GM23338 (cell line): ENCODE results near the gene BACE2. TPM values are rescaled to one million over a fixed set of nuclear protein-coding genes. Genes with fewer than 3 reads are reported as not detected.
A peak's percentile ranks its signal among the peaks of the same experiment; 100 is the strongest.

Source experiments
- ATAC-seq: fragments of 200-7000 bp; cut with Tn5 transposase; 3 replicates; pipeline ENCODE4 v1.9.1; 2020
- DNase-seq: peaks from one replicate; pipeline ENCODE4 v3.0.0-alpha.2; 2015; ENCODE audit warnings: low spot score
- H2AFZ ChIP-seq: fragments of 200-600 bp; sonication (generic); 2 replicates; pipeline ENCODE4 v1.8.0; 2016; ENCODE audit warnings: antibody characterized with exemption, mild to moderate bottlenecking, moderate library complexity
- H3F3A ChIP-seq: fragments of 200-600 bp; sonication (generic); replicated peaks from 2 replicates; pipeline ENCODE4 v1.8.0; 2017; ENCODE audit warnings: antibody characterized with exemption, mixed run types, low read depth
- H3K27ac ChIP-seq: fragments of 200-600 bp; sonication (generic); 2 replicates; pipeline ENCODE4 v1.6.1; 2016; ENCODE audit warnings: low read depth
- H3K27me3 ChIP-seq: fragments of 200-600 bp; sonication (generic); 2 replicates; pipeline ENCODE4 v1.8.0; 2016; ENCODE audit warnings: mild to moderate bottlenecking, mixed run types, moderate library complexity; ENCODE audit not compliant: insufficient read depth
- H3K36me3 ChIP-seq: fragments of 200-600 bp; sonication (generic); 2 replicates; pipeline ENCODE4 v1.8.0; 2016; ENCODE audit warnings: mild to moderate bottlenecking; ENCODE audit not compliant: insufficient read depth
- H3K4me1 ChIP-seq: fragments of 200-600 bp; sonication (generic); 2 replicates; pipeline ENCODE4 v1.8.0; 2016; ENCODE audit warnings: mild to moderate bottlenecking, moderate library complexity; ENCODE audit not compliant: insufficient read depth
- H3K4me2 ChIP-seq: fragments of 200-600 bp; sonication (generic); 2 replicates; pipeline ENCODE4 v1.7.1; 2017; ENCODE audit warnings: mixed run types
- H3K4me3 ChIP-seq: fragments of 200-600 bp; sonication (generic); 2 replicates; pipeline ENCODE4 v1.6.1; 2016; ENCODE audit warnings: mixed run types
- H3K79me2 ChIP-seq: fragments of 200-600 bp; sonication (generic); replicated peaks from 2 replicates; pipeline ENCODE4 v1.8.0; 2017; ENCODE audit warnings: mild to moderate bottlenecking; ENCODE audit not compliant: insufficient read depth
- H3K9me2 ChIP-seq: fragments of 200-600 bp; sonication (generic); 2 replicates; pipeline ENCODE4 v1.8.0; 2017; ENCODE audit not compliant: insufficient read depth
- H4K20me1 ChIP-seq: fragments of 200-600 bp; sonication (generic); replicated peaks from 2 replicates; pipeline ENCODE4 v1.8.0; 2017; ENCODE audit warnings: mild to moderate bottlenecking; ENCODE audit not compliant: insufficient read depth
- H3K27ac Mint-ChIP-seq: 2 replicates; pipeline ENCODE4 v1.8.0; 2020; ENCODE audit warnings: inconsistent platforms, mild to moderate bottlenecking, moderate library complexity, mixed read lengths
- H3K27me3 Mint-ChIP-seq: 3 replicates; pipeline ENCODE4 v1.8.0; 2022; ENCODE audit warnings: low read depth, mild to moderate bottlenecking, moderate library complexity, mixed read lengths, inconsistent platforms; ENCODE audit not compliant: insufficient read depth, poor library complexity
- H3K36me3 Mint-ChIP-seq: 3 replicates; pipeline ENCODE4 v1.8.0; 2021; ENCODE audit warnings: low read depth, mild to moderate bottlenecking, inconsistent platforms, moderate library complexity, mixed read lengths
- H3K4me1 Mint-ChIP-seq: 3 replicates; pipeline ENCODE4 v1.8.0; 2020; ENCODE audit warnings: mild to moderate bottlenecking, inconsistent platforms, mixed read lengths
- H3K4me3 Mint-ChIP-seq: 3 replicates; pipeline ENCODE4 v1.8.0; 2021; ENCODE audit warnings: moderate library complexity, mild to moderate bottlenecking, inconsistent platforms, mixed read lengths
- H3K9me3 Mint-ChIP-seq: 3 replicates; pipeline ENCODE4 v1.8.0; 2020; ENCODE audit warnings: moderate library complexity, mild to moderate bottlenecking, inconsistent platforms, mixed read lengths
- POLR2AphosphoS5 ChIP-seq: IDR thresholded peaks from 2 replicates; pipeline ENCODE4 v1.6.1; 2016; ENCODE audit warnings: antibody characterized with exemption, low read depth
- STAT1 ChIP-seq: IDR thresholded peaks from one replicate; pipeline ENCODE4 v1.6.1; 2016; ENCODE audit warnings: antibody characterized with exemption; ENCODE audit not compliant: unreplicated experiment
- ZNF114 ChIP-seq: fragments of 250-450 bp; sonication (Bioruptor Pico); IDR thresholded peaks from 2 replicates; pipeline ENCODE4 v1.5.0; 2020; ENCODE audit warnings: mild to moderate bottlenecking, moderate library complexity
- ZNF331 ChIP-seq: fragments of 250-450 bp; sonication (Bioruptor Pico); IDR thresholded peaks from 2 replicates; pipeline ENCODE4 v1.5.0; 2020; ENCODE audit warnings: low read depth, mild to moderate bottlenecking, moderate library complexity
- polyA plus RNA-seq: library from polyadenylated mRNA; unstranded; fragments of >200 nt; fragmentation: Nextera tagmentation; extraction: Ambion mirVana; gene quantifications from 2 replicates; pipeline ENCODE4 v1.2.1, GENCODE V29; 2016
- total RNA-seq: library from RNA; depleted of rRNA; stranded (reverse); fragments of >200 nt; shearing (Covaris generic); gene quantifications from 2 replicates; pipeline ENCODE4 v1.2.3, GENCODE V29; 2014
- TF ChIP-seq, protein P1 (sequence below): fragments of 250-450 bp; sonication (Bioruptor Pico); IDR thresholded peaks from 2 replicates; pipeline ENCODE4 v1.5.0; 2020; ENCODE audit warnings: mild to moderate bottlenecking, moderate library complexity
- TF ChIP-seq, protein P2 (sequence below): IDR thresholded peaks from 2 replicates; pipeline ENCODE4 v1.6.1; 2016; ENCODE audit warnings: antibody characterized with exemption

The BACE2 gene
- total and polyA plus RNA-seq, 2 experiments from 2014 or later = 3.5 to 6.8 TPM

DNA sequence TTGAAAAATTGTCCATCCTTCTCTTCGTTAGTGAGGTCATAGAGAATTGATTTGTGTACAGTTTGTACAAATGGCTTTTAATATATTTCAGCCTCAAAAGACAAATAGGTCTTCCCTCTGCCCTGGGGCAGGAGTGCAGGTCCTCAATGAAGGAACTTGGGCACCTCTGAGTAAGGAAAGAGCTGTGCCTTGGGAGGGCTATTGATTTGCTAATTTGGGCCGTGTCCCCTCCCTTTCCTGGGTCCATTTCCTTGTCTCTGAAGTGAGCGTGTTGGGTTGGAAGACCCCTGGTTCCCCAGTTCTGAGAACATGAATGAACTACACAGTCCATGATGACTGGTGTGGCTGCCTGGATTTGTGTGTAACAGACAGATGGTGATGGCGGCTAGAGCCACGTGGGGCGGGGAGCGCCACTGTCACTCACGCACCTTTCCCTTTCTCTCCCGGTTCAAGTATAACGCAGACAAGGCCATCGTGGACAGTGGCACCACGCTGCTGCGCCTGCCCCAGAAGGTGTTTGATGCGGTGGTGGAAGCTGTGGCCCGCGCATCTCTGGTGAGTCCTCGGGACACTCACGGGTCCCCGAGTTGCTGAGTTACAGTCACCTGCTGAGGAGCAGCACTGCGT is 77.7 kb downstream of the BACE2 start (continued):
- TF ChIP-seq ZNF331 (CRISPR knock-in tag) = no peak

DNA sequence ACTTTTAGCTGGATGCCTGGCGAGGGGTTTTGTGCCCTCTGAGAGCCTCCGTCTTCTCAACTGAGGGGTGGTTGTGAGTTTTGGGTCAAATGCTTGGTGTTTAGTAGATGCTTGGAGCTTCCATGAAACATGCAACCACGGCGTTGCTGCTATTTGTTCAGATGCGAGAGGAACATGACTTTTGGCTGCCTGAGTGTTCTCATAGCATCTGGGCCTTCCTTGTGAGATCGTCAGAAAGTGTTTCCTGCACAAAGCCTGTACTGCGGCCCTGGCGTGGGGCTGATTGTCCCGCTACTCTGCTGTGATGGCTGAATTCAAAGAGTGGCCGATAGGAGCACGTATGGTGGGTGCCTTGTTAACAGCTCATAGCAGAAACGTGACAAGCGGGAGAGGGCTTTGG is 78.8 kb downstream of the BACE2 start:
- Histone ChIP-seq H4K20me1 (no peaks in the 10 kb centered on the region; the same call in 1 of the 2 replicates), H2AFZ (no peak overlapping the region), H3K27me3 (no peaks in the 10 kb centered on the region), H3K27ac (no peak overlapping the region), H3K79me2 (no peaks in the 10 kb centered on the region), H3K4me3 (no peak overlapping the region), H3K4me1 (peaks cover 6% of the 10 kb centered on the region; the same call in 1 of the 2 replicates), H3F3A (no peaks in the 10 kb centered on the region), H3K9me2 (no peaks in the 10 kb centered on the region), H3K4me2 (no peak overlapping the region), H3K36me3 (0 out of 2 replicates have a peak, but pooled peaks cover 3% of the 10 kb centered on the region)
- ATAC-seq (no peak), DNase-seq (no peak)
- Mint-ChIP-seq H3K9me3 (peaks cover under 1% of the 10 kb centered on the region; the same call in 2 of the 3 replicates), H3K27me3 (peaks cover 7% of the 10 kb centered on the region), H3K27ac (peak overlapping the region; percentile 60; the same call in 1 of the 2 replicates), H3K36me3 (peaks cover 5% of the 10 kb centered on the region), H3K4me1 (peaks cover 23% of the 10 kb centered on the region), H3K4me3 (no peak overlapping the region)
- TF ChIP-seq, protein P1, sequence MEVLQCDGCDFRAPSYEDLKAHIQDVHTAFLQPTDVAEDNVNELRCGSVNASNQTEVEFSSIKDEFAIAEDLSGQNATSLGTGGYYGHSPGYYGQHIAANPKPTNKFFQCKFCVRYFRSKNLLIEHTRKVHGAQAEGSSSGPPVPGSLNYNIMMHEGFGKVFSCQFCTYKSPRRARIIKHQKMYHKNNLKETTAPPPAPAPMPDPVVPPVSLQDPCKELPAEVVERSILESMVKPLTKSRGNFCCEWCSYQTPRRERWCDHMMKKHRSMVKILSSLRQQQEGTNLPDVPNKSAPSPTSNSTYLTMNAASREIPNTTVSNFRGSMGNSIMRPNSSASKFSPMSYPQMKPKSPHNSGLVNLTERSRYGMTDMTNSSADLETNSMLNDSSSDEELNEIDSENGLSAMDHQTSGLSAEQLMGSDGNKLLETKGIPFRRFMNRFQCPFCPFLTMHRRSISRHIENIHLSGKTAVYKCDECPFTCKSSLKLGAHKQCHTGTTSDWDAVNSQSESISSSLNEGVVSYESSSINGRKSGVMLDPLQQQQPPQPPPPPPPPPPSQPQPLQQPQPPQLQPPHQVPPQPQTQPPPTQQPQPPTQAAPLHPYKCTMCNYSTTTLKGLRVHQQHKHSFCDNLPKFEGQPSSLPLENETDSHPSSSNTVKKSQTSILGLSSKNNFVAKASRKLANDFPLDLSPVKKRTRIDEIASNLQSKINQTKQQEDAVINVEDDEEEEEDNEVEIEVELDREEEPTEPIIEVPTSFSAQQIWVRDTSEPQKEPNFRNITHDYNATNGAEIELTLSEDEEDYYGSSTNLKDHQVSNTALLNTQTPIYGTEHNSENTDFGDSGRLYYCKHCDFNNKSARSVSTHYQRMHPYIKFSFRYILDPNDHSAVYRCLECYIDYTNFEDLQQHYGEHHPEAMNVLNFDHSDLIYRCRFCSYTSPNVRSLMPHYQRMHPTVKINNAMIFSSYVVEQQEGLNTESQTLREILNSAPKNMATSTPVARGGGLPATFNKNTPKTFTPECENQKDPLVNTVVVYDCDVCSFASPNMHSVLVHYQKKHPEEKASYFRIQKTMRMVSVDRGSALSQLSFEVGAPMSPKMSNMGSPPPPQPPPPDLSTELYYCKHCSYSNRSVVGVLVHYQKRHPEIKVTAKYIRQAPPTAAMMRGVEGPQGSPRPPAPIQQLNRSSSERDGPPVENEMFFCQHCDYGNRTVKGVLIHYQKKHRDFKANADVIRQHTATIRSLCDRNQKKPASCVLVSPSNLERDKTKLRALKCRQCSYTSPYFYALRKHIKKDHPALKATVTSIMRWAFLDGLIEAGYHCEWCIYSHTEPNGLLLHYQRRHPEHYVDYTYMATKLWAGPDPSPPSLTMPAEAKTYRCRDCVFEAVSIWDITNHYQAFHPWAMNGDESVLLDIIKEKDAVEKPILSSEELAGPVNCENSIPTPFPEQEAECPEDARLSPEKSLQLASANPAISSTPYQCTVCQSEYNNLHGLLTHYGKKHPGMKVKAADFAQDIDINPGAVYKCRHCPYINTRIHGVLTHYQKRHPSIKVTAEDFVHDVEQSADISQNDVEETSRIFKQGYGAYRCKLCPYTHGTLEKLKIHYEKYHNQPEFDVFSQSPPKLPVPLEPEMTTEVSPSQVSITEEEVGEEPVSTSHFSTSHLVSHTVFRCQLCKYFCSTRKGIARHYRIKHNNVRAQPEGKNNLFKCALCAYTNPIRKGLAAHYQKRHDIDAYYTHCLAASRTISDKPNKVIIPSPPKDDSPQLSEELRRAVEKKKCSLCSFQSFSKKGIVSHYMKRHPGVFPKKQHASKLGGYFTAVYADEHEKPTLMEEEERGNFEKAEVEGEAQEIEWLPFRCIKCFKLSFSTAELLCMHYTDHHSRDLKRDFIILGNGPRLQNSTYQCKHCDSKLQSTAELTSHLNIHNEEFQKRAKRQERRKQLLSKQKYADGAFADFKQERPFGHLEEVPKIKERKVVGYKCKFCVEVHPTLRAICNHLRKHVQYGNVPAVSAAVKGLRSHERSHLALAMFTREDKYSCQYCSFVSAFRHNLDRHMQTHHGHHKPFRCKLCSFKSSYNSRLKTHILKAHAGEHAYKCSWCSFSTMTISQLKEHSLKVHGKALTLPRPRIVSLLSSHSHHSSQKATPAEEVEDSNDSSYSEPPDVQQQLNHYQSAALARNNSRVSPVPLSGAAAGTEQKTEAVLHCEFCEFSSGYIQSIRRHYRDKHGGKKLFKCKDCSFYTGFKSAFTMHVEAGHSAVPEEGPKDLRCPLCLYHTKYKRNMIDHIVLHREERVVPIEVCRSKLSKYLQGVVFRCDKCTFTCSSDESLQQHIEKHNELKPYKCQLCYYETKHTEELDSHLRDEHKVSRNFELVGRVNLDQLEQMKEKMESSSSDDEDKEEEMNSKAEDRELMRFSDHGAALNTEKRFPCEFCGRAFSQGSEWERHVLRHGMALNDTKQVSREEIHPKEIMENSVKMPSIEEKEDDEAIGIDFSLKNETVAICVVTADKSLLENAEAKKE (CRISPR knock-in tag) = no peak
- no peak for TF ChIP-seq POLR2AphosphoS5
- no peak for TF ChIP-seq STAT1
- TF ChIP-seq, protein P2, sequence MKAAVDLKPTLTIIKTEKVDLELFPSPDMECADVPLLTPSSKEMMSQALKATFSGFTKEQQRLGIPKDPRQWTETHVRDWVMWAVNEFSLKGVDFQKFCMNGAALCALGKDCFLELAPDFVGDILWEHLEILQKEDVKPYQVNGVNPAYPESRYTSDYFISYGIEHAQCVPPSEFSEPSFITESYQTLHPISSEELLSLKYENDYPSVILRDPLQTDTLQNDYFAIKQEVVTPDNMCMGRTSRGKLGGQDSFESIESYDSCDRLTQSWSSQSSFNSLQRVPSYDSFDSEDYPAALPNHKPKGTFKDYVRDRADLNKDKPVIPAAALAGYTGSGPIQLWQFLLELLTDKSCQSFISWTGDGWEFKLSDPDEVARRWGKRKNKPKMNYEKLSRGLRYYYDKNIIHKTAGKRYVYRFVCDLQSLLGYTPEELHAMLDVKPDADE = no peak
- TF ChIP-seq ZNF114 (CRISPR knock-in tag) = no peak
